ENCODE data around the gene RXRA.

The RXRA gene

GRCh38 chr9:134346151-134346550, 19.9 kb downstream of the RXRA start:
- TF ChIP-seq, protein P1, sequence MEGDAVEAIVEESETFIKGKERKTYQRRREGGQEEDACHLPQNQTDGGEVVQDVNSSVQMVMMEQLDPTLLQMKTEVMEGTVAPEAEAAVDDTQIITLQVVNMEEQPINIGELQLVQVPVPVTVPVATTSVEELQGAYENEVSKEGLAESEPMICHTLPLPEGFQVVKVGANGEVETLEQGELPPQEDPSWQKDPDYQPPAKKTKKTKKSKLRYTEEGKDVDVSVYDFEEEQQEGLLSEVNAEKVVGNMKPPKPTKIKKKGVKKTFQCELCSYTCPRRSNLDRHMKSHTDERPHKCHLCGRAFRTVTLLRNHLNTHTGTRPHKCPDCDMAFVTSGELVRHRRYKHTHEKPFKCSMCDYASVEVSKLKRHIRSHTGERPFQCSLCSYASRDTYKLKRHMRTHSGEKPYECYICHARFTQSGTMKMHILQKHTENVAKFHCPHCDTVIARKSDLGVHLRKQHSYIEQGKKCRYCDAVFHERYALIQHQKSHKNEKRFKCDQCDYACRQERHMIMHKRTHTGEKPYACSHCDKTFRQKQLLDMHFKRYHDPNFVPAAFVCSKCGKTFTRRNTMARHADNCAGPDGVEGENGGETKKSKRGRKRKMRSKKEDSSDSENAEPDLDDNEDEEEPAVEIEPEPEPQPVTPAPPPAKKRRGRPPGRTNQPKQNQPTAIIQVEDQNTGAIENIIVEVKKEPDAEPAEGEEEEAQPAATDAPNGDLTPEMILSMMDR (IDR thresholded peaks at IDR 0.05; ENCODE audit: low read depth, low read length, missing control alignments) = no peak
- no peak overlapping the region for H3K4me3 ChIP-seq (ENCODE audit: low read depth, low read length)
- in situ Hi-C loops (cut with HindIII; ENCODE audit: low sequenced_read_pairs) = no loop called here
- DNase-seq (ENCODE audit: low read depth) = no peak

DNA sequence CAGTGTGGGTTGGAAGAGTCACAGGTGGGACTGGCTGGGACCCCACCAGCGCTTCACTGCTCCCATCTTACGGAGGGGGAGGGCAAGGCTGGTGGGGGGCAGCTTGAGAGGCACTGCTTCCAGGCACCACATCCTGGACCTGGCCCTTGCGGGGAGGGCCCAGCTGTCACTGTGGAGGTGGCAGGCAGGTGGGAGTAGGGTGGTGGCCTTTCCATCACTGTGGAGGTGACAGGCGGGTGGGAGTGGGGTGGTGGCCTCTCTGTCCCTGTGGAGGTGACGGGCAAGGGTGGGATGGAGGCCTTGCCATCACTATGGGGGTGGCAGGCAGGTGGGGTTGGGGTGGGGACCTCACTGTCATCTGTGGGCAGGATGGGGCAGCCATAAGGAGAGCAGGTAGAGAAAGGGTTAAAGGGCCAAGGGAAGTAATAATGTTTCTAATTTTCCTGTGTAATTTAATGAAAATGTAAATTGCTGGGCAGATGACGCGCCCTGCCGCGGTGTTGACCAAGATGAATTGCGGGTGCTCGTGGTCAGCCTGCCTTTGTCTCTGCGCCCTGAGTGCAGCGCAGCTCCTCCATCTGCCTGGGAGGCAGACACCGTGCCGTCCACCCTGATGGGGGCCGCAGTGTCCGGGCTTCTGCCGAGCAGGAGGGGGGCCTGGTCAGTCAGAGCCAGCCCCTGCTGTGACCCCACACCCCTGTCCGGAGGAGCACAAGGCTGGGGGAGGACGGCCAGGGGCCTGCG, 20.8 kb downstream of the RXRA start:
- TF ChIP-seq, protein P1 (IDR thresholded peaks at IDR 0.05; ENCODE audit: low read depth, low read length, missing control alignments) = no peak
- in situ Hi-C loops (cut with HindIII; ENCODE audit: low sequenced_read_pairs) = no loop called here
- DNase-seq (ENCODE audit: low read depth) = no peak
- H3K4me3 ChIP-seq (ENCODE audit: low read depth, low read length) = no peak overlapping the region

GRCh38 chr9:134347996-134348395, 21.7 kb downstream of the RXRA start:
- no peak for DNase-seq (ENCODE audit: low read depth)
- in situ Hi-C loops (cut with HindIII; ENCODE audit: low sequenced_read_pairs) = no loop called here
- TF ChIP-seq, protein P1 (IDR thresholded peaks at IDR 0.05; ENCODE audit: low read depth, low read length, missing control alignments) = peak; percentile 15
- H3K4me3 ChIP-seq (ENCODE audit: low read depth, low read length) = no peak overlapping the region

GRCh38 chr9:134348404-134349155, 22.3 kb downstream of the RXRA start:
- no peak for DNase-seq (ENCODE audit: low read depth)
- in situ Hi-C loops (cut with HindIII; ENCODE audit: low sequenced_read_pairs) = no loop called here
- TF ChIP-seq, protein P1 (IDR thresholded peaks at IDR 0.05; ENCODE audit: low read depth, low read length, missing control alignments) = no peak
- H3K4me3 ChIP-seq (ENCODE audit: low read depth, low read length) = no peak overlapping the region

- DNase-seq (ENCODE audit: low read depth) = no peak
- in situ Hi-C loops (cut with HindIII; ENCODE audit: low sequenced_read_pairs) = no loop called here
Observed at GRCh38 chr9:134349936-134350335, 23.7 kb downstream of the RXRA start.

DNA sequence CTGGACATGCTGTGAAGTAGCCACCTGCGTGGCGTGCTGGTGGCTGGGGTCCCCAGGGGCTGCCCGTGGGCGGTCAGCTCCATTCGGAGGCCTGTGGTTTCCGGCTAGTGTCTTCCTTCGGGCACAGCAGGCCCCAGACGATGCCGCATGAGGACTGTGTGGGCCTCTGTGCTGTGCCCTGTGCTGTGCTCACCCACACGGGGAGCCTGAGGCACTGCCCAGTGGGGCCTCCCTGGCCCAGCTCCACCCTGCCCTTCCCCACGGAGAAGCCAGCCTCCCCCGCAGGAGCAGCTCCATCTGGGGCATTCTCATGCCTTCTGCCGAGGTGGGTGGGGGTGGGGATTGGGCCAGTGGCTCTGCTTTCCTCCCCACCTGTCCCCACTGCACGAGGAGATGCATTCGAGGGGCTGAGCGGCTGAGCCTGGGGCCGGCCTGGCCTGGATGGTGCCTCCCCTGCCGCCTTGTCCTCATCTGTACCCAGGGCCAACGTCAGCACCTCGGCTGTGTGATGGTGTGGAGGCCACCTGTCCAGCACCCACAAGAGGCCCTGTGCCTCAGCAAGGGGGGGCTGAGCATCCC, 24.2 kb downstream of the RXRA start:
- no peak overlapping the region for H3K4me3 ChIP-seq (ENCODE audit: low read depth, low read length)
- no peak for DNase-seq (ENCODE audit: low read depth)
- TF ChIP-seq, protein P1 (IDR thresholded peaks at IDR 0.05; ENCODE audit: low read depth, low read length, missing control alignments) = no peak
- in situ Hi-C loops (cut with HindIII; ENCODE audit: low sequenced_read_pairs) = no loop called here

More at GRCh38 chr9:134349936-134350335, 23.7 kb downstream of the RXRA start:
- TF ChIP-seq, protein P1 (IDR thresholded peaks at IDR 0.05; ENCODE audit: low read depth, low read length, missing control alignments) = no peak
- H3K4me3 ChIP-seq (ENCODE audit: low read depth, low read length) = no peak overlapping the region

Data from astrocyte of the cerebellum (primary cell).